GM21825 (cell line): ENCODE measurements around the gene NSUN4.
"Not testable (repeated sequence)": the region's sequence is repeated elsewhere in the genome, so short reads cannot be mapped to it uniquely, and the experiment has no call there.

Experiments
- ATAC-seq: cut with Tn5 transposase; IDR thresholded peaks from one replicate; pipeline ENCODE4 v1.9.1; 2021; ENCODE audit warnings: mild to moderate bottlenecking, moderate library complexity; ENCODE audit not compliant: unreplicated experiment

The NSUN4 gene

DNA sequence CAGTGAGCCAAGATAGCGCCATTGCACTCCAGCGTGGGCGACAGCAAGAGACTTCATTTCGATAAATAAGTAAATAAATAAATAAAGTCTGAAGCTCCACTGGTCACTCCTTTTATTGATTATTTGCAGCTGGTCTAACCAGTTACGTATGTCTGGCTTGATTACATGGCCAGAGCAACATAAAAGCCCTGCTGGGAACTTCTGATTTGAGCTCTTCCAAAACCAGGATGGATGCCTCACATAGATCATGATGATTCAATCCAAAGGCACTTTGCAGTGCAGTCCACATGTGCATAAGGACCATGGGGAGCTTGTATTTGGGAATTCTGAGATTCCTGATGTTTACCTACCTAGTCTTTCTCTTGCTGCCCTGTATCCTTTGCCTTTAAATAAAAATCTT lies 24.0 kb downstream of the NSUN4 start:
- ATAC-seq = no peak

DNA sequence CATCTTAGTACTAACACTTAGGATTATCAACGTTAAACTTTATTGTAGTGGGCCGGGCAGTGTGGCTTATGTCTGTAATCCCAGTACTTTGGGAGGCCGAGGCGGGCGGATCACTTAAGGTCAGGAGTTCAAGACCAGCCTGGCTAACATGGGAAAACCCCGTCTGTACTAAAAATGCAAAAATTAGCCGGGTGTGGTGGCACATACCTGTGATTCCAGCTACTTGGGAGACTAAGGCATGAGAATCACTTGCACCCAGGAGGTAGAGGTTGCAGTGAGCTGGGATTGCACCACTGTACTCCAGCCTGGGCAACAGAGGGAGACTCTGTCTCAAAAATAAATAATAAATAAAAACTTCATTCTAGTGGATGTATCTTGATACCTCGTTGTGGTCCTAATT lies 25.2 kb downstream of the NSUN4 start:
- ATAC-seq = not testable (repeated sequence)

- no peak for ATAC-seq
These were observed 26.5 kb downstream of the NSUN4 start for GRCh38 chr1:46367072-46367471.

DNA sequence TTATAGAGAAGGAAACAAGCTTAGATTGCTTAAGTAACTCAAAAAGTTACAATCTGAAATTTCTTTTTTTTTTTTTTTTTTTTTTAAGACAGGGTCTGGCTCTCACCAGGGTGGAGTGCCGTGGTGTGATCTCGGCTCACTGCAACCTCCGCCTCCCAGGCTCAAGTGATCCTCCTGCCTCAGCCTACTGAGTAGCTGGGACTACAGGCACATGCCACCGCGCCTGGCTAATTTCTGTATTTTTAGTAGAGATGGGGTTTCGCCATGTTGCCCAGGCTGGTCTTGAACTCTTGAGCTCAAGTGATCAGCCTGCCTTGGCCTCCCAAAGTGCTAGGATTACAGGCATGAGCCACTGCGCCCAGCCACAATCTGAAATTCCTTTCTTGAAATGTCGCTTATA lies 27.1 kb downstream of the NSUN4 start:
- ATAC-seq = not testable (repeated sequence)

- no peak for ATAC-seq
These were observed 28.2 kb downstream of the NSUN4 start for GRCh38 chr1:46368791-46369190.

- no peak for ATAC-seq
These were observed 29.1 kb downstream of the NSUN4 start for GRCh38 chr1:46369542-46370213.

DNA sequence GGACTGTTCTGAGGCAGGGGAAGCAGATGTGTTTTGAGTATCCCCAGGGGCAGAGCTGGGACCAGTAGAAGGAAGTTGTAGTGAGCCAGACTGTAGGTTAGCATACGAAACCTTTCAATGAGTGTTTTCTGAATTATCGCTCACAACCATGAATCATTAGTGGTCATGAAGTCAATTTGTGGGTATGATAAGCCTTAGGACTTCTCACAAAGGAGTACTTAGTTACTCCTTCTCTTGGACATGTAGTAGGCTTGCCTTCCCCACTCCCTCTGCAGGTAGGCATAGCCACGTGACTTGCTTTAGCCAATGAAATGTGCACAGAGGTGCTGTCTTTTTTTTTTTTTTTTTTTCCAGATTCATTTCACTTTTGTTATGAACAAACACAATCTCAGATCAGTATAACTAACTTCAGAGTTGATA lies 29.6 kb downstream of the NSUN4 start:
- ATAC-seq = no peak

GRCh38 chr1:46372431-46372830 lies 31.8 kb downstream of the NSUN4 start:
- no peak for ATAC-seq

DNA sequence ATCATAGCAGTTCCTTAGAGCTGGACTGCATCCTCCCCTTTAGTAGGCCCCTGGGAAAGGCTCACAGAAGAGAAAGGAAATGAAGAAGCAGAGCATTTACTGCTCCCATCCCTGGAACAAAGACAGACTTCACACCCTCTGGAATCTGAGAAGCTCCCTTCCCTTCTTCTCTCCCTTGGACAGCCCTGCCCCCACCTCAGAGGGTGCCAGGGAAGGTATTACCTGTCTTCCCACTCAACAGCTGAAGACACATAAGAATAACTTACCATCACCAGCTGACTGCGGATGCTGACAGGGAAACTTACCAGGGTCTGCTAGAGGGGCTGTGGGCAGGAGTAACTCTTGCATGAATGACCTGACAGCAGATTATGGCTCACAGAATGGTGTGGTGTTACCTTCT lies 39.4 kb downstream of the NSUN4 start:
- no peak for ATAC-seq

DNA sequence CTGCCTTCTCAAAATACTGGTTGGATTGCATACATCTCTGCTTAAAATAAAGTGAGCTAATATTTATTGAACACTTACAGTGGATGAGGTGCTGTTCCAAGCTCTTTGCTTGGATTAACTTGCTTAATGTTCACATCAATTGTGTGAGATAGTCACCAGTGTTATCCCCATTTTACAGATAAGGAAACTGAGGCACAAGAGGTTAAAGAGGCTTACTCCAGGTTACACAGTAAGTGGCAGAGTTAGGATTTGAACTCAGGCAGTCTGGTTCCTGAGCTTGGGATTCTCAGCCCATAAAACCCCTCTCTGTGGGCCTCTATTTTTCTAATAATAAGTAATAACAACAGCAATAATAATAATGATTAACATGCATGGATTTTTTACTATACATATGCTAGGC lies 39.9 kb downstream of the NSUN4 start:
- no peak for ATAC-seq

DNA sequence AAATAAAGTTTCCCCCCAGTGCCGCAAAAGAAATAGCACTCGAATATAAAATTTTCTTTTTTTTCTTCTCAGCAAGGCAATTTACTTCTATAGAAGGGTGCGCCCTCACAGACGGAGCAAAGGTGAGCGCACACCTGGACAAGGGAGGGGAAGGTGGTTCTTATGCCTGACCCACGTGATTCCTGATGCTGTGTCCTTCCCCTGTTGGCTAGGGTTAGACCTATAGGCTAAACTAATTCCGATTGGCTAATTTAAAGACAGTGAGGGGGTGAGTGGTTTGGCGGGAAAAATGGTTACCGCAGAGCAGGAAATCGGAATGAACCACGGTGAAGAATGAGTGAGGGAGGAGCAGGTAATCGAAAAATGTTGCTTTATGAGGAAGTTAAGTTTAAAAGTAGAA lies 52.9 kb downstream of the NSUN4 start:
- ATAC-seq = no peak

DNA sequence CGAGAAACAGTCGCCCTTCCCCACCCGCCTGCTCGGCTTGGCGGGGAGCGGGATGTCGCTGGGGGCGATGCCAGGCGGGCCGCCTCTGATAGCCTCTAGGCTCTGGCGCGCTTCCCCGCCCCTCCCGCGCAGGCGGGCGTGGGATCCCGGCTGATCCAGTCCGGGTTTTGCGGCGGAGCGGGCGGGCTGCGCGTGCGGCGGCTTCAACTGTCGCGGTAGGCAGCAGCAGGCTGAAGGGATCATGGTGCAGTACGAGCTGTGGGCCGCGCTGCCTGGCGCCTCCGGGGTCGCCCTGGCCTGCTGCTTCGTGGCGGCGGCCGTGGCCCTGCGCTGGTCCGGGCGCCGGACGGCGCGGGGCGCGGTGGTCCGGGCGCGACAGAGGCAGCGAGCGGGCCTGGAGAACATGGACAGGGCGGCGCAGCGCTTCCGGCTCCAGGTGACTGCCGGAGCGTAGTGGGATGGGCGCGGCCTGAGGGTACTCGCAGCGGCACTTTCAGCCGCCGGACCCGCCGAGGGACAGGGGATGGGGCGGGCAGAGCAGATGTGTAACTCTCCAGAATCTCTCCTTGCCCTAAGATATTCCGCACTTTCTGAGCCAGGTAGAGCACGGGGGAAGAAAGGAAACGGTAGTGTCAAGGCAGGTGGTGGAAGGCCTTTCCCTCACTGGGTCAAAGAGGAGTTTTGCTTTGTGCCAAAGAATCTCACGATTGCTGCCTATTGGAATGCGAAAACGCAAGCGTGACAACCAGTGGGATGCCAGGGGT lies 53.7 kb downstream of the NSUN4 start, which contains the start of gene FAAH:
Gene FAAH, plus strand, starts transcription at position 210 of the 764 bp plus-strand sequence. Its CDS starts 32 bp downstream, at position 242.
- no peak for ATAC-seq

DNA sequence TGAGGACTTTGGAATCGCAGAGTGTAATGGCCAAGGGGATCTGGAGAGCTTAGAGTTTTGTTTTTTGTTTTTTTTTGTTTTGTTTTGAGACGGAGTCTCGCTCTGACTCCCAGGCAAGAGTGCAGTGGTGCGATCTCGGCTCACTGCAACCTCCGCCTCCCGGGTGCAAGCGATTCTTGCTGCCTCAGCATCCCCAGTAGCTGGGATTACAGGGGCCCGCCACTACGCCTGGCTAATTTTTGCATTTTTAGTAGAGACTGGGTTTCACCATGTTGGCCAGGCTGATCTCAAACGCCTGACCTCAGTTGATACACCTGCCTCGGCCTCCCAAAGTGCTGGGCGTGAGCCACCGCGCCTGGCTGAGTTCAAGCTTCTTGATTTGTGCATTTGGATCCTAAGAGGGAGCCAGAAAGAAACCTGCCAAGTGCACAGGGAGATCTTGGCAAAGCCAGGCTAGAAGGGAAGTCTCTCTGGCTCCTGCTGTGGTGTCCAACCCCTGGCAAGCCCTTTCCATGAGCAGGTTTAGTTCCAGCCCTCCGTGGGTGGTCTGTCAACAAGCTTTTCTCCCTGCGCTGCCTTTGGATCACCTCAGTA lies 54.4 kb downstream of the NSUN4 start:
- ATAC-seq = no peak

DNA sequence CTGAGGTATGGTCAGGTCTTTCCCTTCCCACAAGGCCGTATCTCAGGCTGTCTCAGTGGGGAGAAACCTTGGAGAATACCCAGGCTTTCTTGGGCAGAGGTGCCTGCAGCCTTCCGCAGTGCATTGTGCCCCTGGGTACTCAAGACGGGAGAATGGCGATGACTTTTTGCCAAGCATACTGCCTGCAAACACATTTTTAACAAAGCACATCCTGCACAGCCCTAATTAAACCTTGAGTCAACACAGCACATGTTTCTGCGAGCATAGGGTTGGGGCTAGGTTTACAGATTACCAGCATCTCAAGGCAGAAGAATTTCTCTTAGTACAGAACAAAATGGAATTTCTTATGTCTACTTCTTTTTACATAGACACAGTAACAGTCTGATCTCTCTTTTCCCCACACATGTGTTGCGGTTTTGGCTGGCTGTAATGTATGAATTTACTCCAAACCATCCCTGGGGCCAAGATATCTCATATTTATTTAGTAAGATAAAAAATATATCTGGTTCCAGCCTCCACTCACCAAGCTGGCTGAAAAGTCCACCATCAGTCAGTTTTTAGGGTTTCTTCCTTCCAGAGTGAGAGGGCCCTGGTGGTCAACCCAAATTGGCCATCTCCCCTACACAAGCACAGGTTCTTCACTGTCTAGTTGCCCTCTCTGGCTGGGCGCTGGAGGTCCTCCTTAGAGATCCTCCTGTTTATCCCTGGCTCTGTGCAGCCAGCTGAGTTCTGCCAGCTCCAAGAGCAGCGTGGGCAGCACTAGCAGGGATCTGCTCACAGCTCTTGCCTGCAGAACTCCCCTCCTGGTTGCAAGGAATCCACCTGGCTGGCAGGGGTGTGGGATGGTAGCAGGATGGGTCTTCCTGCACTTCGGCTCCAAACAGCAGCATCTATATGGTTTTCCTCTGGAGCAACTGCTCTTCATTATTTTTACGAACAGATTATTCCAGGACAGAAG lies 56.1 kb downstream of the NSUN4 start:
- ATAC-seq = no peak

DNA sequence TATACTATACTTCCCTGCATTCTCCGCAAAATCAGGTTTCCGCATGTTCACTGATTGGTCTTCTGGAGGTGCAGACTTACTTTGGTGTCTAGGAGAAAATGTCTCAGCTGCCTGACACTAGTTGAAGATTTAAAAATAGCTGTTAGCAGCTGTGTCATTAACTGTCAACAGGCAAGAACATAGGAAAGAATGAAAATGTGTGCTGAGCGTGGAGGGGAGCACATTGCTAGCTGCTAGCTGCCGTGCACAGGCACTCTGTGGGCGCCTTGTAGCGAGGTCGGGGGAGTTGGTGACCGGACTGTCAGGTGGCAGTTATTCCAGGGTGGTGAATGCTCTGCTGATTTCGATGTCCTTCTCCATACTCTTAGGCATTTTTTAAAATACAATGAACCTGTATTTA lies 58.7 kb downstream of the NSUN4 start:
- no peak for ATAC-seq

DNA sequence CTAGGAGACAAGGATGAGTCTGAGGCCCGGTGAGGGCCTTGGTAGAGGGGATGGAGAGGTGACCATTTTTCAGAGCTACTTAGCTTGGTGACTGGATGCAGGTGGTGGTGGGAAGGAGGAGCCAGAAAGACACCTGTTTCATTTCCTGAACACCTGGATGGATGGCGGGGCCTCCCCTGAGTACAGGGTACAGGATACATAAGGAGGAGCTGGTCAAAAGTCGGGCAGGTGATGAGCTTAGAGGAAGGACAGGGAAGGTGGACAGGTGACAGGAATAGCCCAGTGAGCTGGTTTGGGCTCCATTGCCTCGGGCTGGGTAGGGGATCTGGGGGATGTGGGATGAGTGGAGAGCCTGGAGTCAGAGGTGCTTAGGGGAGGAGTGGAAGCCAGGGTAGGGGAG lies 59.8 kb downstream of the NSUN4 start:
- no peak for ATAC-seq

DNA sequence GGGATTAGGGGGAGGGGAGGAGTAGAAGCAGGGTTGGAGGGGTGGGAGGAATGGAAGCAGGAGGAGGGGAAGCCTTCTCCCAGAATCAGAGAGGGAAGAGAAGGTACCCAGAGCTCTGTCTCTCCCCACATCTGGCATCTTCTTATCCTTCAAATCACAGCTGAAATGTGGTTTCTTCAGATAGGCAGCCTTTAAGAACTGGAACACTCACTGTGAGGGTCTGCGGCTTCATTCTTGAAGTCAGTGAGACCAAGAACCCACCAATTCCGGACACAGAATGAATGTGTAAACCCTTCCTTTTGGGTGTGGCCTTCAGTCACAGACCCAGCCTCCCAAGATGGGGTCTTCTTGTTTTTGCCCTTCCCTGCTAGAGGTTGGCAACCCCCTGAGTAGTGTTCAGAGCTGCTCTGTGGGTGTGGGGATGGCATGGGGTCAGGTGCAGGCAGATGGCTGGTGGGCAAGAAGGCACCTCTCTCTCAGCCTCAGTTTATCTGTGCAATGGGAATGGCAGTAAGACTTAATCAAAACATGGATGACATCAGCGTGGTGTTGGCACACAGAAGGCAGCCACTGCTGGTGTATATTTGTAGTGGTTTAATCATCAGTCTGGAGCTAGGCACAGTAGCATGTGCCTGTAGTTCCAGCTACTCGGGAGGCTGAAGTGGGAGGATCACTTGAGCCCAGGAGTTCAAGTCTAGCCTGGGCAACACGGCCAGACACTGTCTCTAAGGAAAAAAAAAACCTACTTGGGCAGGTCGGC lies 60.7 kb downstream of the NSUN4 start:
- no peak for ATAC-seq

DNA sequence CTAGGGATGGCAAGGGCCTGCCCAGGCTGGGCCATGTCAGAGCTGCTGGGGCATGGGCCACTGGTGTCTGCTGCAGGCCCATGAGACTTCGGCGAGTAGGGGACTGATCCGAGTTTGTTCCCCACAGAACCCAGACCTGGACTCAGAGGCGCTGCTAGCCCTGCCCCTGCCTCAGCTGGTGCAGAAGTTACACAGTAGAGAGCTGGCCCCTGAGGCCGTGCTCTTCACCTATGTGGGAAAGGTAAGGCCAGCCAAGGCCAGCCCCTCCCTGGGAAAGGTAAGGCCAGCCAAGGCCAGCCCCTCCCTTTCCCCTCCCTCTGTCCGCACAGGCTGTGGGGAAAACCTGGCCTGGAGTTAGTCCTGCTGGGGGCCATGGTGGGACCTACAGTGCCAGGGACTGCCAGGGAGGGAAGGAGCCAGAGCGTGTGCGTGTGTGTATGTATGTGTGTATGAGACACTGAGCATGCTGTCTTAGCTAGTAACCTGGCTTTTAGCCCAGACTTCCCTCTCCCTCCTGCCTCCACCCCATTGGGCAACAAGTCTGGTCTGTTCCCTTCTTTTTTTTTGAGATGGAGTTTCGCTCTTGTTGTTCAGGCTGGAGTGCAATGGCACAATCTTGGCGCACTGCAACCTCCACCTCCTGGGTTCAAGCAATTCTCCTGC lies 61.5 kb downstream of the NSUN4 start:
- ATAC-seq = no peak

GRCh38 chr1:46403916-46404315 lies 63.3 kb downstream of the NSUN4 start:
- no peak for ATAC-seq
